HS-27A (cell line): Measurements from ENCODE around the gene RAC3.

Source experiments
- DNase-seq: peaks from one replicate; pipeline ENCODE4 v3.0.0-alpha.2; 2012; ENCODE audit warnings: low read depth, missing footprints

Gene RAC3

DNA sequence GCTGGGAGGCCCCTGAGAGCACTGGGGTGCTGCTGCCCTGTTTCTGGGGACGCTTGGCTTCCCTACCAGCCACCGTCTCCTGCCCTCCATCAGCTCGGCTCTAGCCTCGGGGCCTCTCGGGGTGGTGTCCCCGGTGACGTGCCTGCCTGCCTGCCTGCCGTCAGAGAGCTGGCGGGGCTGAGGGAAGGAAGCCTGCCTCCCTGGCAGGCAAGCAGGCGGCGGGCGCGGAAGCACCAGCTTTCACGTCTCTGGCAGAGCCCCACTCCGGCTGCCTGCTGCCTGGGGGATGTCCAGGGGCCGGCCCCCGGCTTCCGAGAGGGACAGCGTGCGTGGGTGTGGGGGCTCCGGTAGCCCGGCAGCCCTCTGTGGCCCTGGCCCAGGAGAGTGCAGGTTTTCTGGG, 18.1 kb upstream of the RAC3 start:
- no peak for DNase-seq

- DNase-seq: no peak
Observed at GRCh38 chr17:82013772-82014321, 17.6 kb upstream of the RAC3 start.

GRCh38 chr17:82014432-82014831, 17.0 kb upstream of the RAC3 start:
- DNase-seq: no peak

GRCh38 chr17:82014971-82015310, 16.5 kb upstream of the RAC3 start:
- DNase-seq: no peak

- DNase-seq: no peak
Observed at GRCh38 chr17:82015311-82015971, 16.0 kb upstream of the RAC3 start.

DNA sequence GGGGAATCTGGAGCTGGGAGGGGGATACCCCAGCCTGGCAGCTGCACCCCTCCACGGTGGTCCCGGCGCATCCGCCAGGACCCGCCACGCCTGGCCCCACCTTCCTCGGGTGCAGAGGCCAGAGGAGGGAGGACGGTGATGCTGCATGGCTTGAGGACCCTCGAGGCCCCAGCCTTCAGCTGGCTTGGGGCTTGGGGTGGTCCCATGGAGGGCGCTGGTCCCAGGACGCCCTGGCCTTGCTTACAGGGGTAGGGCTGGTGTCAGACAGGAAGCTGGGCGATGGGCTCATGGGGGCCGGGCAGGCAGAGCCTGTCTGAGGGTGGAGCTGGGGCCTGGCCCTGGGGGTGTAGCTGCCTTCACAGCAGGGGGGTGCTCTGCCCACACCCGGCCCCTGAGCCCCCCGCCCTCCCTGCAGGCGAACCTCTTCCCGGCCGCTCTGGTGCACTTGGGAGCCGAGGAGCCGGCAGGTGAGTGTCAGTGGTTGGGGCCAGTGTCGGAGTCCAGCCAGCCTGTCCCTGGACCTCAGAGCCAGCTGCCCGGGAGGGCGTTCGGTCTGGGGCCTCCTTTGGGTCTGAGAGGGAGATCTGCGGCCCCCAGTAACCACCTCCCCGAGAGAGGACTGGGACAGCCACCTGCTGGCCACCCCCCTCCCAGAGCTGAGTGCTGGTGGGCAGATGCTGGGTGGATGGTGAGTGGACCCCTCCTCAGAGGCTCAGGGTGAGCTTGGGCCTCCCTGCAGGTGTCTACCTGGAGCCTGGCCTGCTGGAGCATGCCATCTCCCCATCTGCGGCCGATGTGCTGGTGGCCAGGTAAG, 15.2 kb upstream of the RAC3 start:
- DNase-seq: no peak

GRCh38 chr17:82016875-82017459, 14.5 kb upstream of the RAC3 start:
- no peak for DNase-seq

- no peak for DNase-seq
Observed at GRCh38 chr17:82017612-82018151, 13.8 kb upstream of the RAC3 start.

DNA sequence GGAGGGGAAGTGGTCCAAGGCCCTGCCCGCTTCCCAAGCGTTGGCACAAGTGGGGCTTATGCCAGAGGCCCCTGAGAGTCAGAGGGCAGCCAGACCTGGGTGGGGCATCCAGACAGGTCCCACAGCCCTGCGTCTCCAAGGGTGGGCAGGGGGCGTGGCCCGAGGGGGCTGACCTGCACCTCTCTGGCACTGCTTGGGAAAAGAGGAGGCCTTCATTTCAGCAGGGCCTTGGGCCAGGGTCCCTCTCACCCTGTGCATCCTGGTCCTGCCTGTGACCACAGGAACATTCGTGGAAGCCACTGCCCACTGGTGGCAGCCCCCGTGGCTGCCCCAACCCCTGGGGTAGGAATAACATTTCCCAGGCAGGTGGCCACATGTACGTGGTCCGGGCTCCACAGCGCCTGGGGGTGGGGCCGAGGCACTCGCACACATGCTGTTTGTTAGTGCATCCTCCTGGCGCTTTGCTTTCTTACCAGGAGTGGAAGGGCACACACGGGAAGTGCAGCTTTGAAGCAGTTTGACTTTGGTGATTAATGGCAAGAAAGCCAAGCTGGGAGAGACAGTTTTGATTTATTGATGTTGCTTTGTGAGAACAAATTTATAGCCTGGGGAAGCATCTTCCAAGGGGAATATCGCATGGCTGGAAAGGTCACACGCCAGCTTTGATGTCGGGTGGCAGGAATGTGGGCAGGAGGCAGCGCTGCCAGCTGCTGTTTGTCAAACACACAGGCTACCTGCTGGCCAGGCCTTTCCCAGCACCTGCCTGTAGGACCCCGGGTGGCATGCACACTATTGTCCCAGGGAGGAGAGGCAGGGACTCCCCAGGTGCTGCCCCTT, 13.1 kb upstream of the RAC3 start:
- DNase-seq: no peak

GRCh38 chr17:82018989-82019689, 12.3 kb upstream of the RAC3 start:
- DNase-seq: no peak

DNA sequence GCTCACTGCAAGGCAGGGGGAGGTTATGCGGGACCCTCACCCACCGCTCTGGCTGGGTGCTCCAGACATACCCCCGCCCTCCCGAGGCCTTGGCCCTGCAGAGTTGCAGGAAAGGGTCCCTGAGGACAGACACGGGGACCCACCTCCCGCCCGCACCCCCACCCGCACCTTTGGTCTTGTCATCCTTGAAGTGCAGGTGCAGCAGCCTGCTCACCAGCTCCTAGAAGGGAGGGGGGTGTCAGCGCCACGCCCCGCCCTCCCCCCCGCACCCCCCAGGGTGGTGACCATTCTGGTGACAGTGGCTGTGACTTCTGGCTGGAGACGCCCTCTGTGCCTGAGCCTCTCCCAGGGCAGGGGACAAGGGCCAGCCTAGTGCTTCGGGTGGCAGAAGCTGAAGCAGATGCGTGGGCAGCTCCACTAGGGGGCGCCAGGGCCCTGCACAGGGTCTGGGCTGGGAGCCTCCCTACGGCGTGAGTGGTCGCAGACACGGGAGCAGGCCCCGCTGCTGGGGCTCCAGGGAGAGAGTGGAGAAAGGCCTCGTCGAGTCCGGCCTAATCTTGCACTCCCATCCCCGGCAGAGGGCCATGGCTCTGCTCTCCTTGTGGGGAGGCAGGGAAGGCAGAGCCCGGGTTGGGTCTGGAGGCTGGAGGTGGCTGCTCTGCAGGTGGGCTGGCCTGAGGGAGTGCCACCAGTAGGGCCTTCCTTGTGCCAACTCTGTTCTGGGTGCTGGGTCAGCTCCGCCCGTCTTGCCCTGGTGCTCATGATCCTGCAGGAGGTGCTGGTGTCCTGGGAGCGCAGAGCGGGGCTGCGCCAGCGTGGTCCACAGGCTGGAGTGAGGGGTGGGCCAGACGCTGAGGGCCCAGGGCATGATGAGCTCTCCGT, 11.5 kb upstream of the RAC3 start:
- DNase-seq: no peak

- DNase-seq: no peak
Observed at GRCh38 chr17:82020572-82021106, 10.8 kb upstream of the RAC3 start.

- no peak for DNase-seq
Observed at GRCh38 chr17:82021107-82021899, 10.2 kb upstream of the RAC3 start.

- no peak for DNase-seq
Observed at GRCh38 chr17:82021900-82022309, 9.6 kb upstream of the RAC3 start.

DNA sequence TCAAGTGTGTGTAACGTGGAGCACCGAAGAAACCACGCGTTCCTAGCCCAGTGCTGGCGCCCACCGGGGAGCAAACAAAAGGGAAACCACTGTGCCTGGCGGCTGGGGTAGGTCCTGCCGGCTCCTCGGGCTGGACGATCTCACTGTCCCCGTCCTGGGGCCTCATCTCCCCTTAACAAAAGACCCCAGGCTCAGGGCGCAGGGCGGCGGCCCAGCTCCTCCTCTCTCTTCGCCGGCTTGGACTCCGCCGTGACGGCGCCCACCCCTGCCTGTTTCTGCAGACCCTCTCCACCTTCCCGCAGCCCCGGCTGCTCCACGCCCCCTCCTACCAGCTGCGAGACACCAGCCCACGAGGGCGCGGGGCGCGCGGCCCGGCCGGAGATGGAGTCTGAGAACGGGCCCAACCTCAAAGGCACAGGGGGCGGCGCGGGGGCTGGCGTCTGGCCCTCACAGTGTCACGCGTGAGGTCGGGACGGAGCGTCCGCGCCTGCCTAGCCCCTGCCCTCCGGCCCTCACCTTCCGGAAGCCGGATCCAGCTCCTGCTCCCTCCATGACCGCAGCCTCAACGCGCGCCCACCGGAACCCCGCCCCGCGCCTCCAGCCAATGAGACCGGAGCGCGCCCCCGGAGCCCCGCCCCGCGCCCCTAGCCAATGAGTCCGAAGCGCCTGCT, 9.0 kb upstream of the RAC3 start, which contains the start of gene CENPX:
Gene CENPX (minus strand): TSS at position 569 of the 671 bp plus-strand sequence. CDS start 17 bp downstream, at position 552.
- DNase-seq: no peak

- no peak for DNase-seq
Observed at GRCh38 chr17:82022981-82023446, 8.5 kb upstream of the RAC3 start, which contains the start of gene LRRC45. Gene LRRC45 (plus strand): TSS chr17:82023305. CDS start chr17:82023644, 339 bp downstream.

DNA sequence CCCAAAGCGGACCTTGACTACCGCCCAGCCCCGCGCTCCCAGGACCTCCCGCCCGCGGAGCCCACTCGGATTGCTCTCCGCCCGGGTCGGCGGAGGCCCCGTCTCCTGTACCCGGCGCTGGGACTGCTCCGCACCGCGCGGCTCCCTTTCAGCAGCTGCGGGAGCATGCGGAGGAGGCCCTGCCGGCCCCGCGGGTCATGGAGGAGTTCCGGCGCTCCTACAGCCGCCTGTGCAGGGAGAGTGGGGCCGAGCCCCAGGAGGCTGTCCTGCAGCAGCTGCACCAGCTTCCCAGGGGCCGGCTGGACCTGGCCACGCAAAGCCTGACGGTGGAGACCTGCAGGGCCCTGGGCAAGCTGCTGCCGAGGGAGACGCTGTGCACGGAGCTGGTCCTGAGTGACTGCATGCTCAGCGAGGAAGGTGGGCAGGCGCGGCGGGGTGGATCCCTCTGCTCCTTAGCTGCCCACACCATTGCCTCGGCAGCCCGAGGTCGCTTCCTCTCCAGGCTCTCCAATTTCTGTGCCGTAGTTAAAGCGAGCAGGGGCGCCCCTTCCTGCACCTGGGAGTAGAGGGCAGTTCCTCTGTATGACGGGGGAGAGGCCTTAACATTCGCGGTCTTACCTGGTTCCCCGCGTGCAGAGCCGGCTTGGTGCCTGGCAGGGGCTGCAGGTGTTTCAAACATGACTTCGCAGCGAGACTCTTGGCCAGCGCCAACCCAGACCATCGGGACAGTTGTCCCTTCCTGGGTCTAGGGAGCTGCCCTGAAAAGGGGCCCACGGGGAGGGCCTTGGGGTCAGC, 7.8 kb upstream of the RAC3 start:
- DNase-seq: no peak
